ENCODE results near the gene AIG1. TPM values are rescaled to one million over a fixed set of nuclear protein-coding genes. Genes with fewer than 3 reads are reported as not detected.

The AIG1 gene
- total and polyA plus RNA-seq, 2 experiments from 2014 or later = 92.8 to 102 TPM

GRCh38 chr6:143064951-143065683 lies 4.4 kb downstream of the AIG1 start:
- Histone ChIP-seq H3K9me2 (replicated peaks; ENCODE audit: insufficient read depth) (no peaks in the 10 kb centered on the region), H3K4me1 (ENCODE audit: insufficient read depth) (peaks cover 30% of the 10 kb centered on the region), H4K20me1 (ENCODE audit: insufficient read depth, poor library complexity, severe bottlenecking) (no peaks in the 10 kb centered on the region), H3K4me2 (peak overlapping the region; percentile 83), H3K4me3 (no peak overlapping the region), H3K9me3 (ENCODE audit: low read depth) (no peaks in the 10 kb centered on the region), H3K36me3 (replicated peaks; ENCODE audit: insufficient read depth, low read depth) (no peaks in the 10 kb centered on the region), H3K27ac (peak overlapping the region; percentile 97), H3K79me2 (peaks cover 56% of the 10 kb centered on the region), H3K27me3 (no peaks in the 10 kb centered on the region), H2AFZ (no peak overlapping the region)
- TF ChIP-seq EZH2phosphoT487 (IDR thresholded peaks at IDR 0.05; ENCODE audit: low read depth, severe bottlenecking, unreplicated experiment) = no peak
- TF ChIP-seq EZH2 (IDR thresholded peaks at IDR 0.05; ENCODE audit: borderline replicate concordance) = no peak
- TF ChIP-seq CTCF (IDR thresholded peaks at IDR 0.05; ENCODE audit: poor library complexity) = no peak
- WGBS (ENCODE audit: low lambda C conversion rate, missing lambda C conversion rate) = 39% methylated on average over 4 of the region's 4 CpGs
- DNase-seq (ENCODE audit: low spot score) = peak; percentile 32

- Histone ChIP-seq H4K20me1 (ENCODE audit: insufficient read depth, poor library complexity, severe bottlenecking) (no peaks in the 10 kb centered on the region), H2AFZ (no peak overlapping the region), H3K9me2 (replicated peaks; ENCODE audit: insufficient read depth) (no peaks in the 10 kb centered on the region), H3K4me2 (no peak overlapping the region), H3K4me3 (no peak overlapping the region), H3K27me3 (no peaks in the 10 kb centered on the region), H3K9me3 (ENCODE audit: low read depth) (no peaks in the 10 kb centered on the region), H3K36me3 (replicated peaks; ENCODE audit: insufficient read depth, low read depth) (no peaks in the 10 kb centered on the region), H3K27ac (no peak overlapping the region), H3K79me2 (peaks cover 72% of the 10 kb centered on the region), H3K4me1 (ENCODE audit: insufficient read depth) (peaks cover 20% of the 10 kb centered on the region)
- WGBS (ENCODE audit: low lambda C conversion rate, missing lambda C conversion rate) = 97% methylated on average over 1 of the region's 1 CpG
- DNase-seq (ENCODE audit: low spot score) = no peak
- no peak for TF ChIP-seq EZH2phosphoT487 (IDR thresholded peaks at IDR 0.05; ENCODE audit: low read depth, severe bottlenecking, unreplicated experiment)
- no peak for TF ChIP-seq EZH2 (IDR thresholded peaks at IDR 0.05; ENCODE audit: borderline replicate concordance)
- no peak for TF ChIP-seq CTCF (IDR thresholded peaks at IDR 0.05; ENCODE audit: poor library complexity)
Measured at GRCh38 chr6:143068001-143068400, 7.3 kb downstream of the AIG1 start.

- 95% methylated on average over 3 of the region's 3 CpGs for WGBS (ENCODE audit: low lambda C conversion rate, missing lambda C conversion rate)
Measured at GRCh38 chr6:143074101-143074500, 13.4 kb downstream of the AIG1 start.

More at GRCh38 chr6:143074101-143074500, 13.4 kb downstream of the AIG1 start:
- no peak for DNase-seq (ENCODE audit: low spot score)
- H3K9me2 ChIP-seq (replicated peaks; ENCODE audit: insufficient read depth) = no peaks in the 10 kb centered on the region
- peaks cover 59% of the 10 kb centered on the region for H3K79me2 ChIP-seq
- peak overlapping the region; percentile 3 for H3K4me3 ChIP-seq
- H3K4me1 ChIP-seq (ENCODE audit: insufficient read depth) = no peaks in the 10 kb centered on the region
- H4K20me1 ChIP-seq (ENCODE audit: insufficient read depth, poor library complexity, severe bottlenecking) = no peaks in the 10 kb centered on the region
- no peak overlapping the region for H3K4me2 ChIP-seq
- no peaks in the 10 kb centered on the region for H3K36me3 ChIP-seq (replicated peaks; ENCODE audit: insufficient read depth, low read depth)
- peaks cover 7% of the 10 kb centered on the region for H3K9me3 ChIP-seq (ENCODE audit: low read depth)
- TF ChIP-seq CTCF (IDR thresholded peaks at IDR 0.05; ENCODE audit: poor library complexity) (no peak), EZH2 (IDR thresholded peaks at IDR 0.05; ENCODE audit: borderline replicate concordance) (no peak), EZH2phosphoT487 (IDR thresholded peaks at IDR 0.05; ENCODE audit: low read depth, severe bottlenecking, unreplicated experiment) (no peak)
- no peak overlapping the region for H2AFZ ChIP-seq
- H3K27me3 ChIP-seq = no peaks in the 10 kb centered on the region
- H3K27ac ChIP-seq = no peak overlapping the region

Measured in hepatocyte (in vitro differentiated cells).